Measurements from ENCODE around the gene EPHB2. TPM values are rescaled to one million over a fixed set of nuclear protein-coding genes. Genes with fewer than 3 reads are reported as not detected.
"Not testable (repeated sequence)": the region's sequence is repeated elsewhere in the genome, so short reads cannot be mapped to it uniquely, and the experiment has no call there.

EPHB2 gene
- polyA plus RNA-seq, 1 donor from 2014 or later, result 22.8 TPM

DNA sequence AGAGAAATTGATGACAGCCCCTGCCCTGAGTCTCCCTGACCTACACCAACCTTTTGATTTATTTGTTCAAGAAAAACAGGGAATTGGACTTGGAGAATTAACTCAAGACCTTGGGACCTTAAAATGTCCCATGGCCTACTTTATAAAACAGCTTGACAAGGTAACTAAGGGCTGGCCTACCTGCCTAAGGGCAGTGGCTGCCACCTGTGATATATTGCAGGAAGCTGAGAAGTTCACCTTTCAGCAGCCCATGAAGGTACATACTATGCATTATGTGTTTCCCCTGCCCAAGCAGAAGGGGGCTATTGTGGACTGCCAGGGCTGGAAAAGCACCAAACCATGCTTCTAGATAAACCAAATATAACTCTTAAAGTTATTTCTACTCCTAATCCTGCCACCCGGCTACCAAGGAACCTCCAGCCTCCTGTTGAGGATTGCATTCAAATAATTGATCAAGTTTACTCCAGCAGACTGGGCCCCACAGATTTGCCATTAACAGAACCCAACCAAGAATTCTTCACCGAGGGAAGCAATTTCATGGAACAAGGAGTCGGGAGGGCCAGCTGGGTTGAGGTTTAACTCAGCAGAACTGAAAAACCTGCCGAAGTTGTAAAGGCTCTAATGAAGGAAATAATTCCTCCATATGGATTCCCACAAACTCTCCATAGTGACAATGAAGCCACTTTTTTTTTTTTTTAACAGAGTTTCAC is 233.9 kb downstream of the EPHB2 start:
- Histone ChIP-seq H3K79me2 (replicated peaks; ENCODE audit: insufficient read depth, low read length) (no peaks in the 10 kb centered on the region), H3K27me3 (ENCODE audit: insufficient read depth, low read depth, low read length) (no peaks in the 10 kb centered on the region), H3K9ac (ENCODE audit: low read length) (no peak overlapping the region), H2AFZ (ENCODE audit: low read depth, low read length) (no peak overlapping the region), H3K27ac (ENCODE audit: low read length) (no peak overlapping the region), H3K4me3 (ENCODE audit: low read length) (no peak overlapping the region), H4K20me1 (ENCODE audit: insufficient read depth) (no peaks in the 10 kb centered on the region), H3K4me2 (ENCODE audit: low read length) (no peak overlapping the region), H3K36me3 (ENCODE audit: insufficient read depth, low read length) (no peaks in the 10 kb centered on the region), H3F3A (ENCODE audit: insufficient read depth, low read length, poor library complexity, severe bottlenecking) (no peaks in the 10 kb centered on the region), H3K9me3 (ENCODE audit: low read length) (no peaks in the 10 kb centered on the region), H3K9me2 (ENCODE audit: insufficient read depth, low read length) (no peaks in the 10 kb centered on the region)
- TF ChIP-seq, protein P1, sequence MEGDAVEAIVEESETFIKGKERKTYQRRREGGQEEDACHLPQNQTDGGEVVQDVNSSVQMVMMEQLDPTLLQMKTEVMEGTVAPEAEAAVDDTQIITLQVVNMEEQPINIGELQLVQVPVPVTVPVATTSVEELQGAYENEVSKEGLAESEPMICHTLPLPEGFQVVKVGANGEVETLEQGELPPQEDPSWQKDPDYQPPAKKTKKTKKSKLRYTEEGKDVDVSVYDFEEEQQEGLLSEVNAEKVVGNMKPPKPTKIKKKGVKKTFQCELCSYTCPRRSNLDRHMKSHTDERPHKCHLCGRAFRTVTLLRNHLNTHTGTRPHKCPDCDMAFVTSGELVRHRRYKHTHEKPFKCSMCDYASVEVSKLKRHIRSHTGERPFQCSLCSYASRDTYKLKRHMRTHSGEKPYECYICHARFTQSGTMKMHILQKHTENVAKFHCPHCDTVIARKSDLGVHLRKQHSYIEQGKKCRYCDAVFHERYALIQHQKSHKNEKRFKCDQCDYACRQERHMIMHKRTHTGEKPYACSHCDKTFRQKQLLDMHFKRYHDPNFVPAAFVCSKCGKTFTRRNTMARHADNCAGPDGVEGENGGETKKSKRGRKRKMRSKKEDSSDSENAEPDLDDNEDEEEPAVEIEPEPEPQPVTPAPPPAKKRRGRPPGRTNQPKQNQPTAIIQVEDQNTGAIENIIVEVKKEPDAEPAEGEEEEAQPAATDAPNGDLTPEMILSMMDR (IDR thresholded peaks at IDR 0.05; ENCODE audit: poor library complexity, severe bottlenecking), result no peak
- TF ChIP-seq EZH2 (IDR thresholded peaks at IDR 0.05; ENCODE audit: borderline replicate concordance, insufficient read depth, low read length, poor library complexity, severe bottlenecking), result no peak
- TF ChIP-seq RAD21 (conservative IDR thresholded peaks at IDR 0.05), result no peak
- TF ChIP-seq MXI1 (conservative IDR thresholded peaks at IDR 0.05; ENCODE audit: poor library complexity, severe bottlenecking), result no peak
- no peak for TF ChIP-seq TAF1 (IDR thresholded peaks at IDR 0.05; ENCODE audit: low read depth)
- TF ChIP-seq EP300 (conservative IDR thresholded peaks at IDR 0.05; ENCODE audit: poor library complexity, severe bottlenecking), result no peak
- TF ChIP-seq, protein P2, sequence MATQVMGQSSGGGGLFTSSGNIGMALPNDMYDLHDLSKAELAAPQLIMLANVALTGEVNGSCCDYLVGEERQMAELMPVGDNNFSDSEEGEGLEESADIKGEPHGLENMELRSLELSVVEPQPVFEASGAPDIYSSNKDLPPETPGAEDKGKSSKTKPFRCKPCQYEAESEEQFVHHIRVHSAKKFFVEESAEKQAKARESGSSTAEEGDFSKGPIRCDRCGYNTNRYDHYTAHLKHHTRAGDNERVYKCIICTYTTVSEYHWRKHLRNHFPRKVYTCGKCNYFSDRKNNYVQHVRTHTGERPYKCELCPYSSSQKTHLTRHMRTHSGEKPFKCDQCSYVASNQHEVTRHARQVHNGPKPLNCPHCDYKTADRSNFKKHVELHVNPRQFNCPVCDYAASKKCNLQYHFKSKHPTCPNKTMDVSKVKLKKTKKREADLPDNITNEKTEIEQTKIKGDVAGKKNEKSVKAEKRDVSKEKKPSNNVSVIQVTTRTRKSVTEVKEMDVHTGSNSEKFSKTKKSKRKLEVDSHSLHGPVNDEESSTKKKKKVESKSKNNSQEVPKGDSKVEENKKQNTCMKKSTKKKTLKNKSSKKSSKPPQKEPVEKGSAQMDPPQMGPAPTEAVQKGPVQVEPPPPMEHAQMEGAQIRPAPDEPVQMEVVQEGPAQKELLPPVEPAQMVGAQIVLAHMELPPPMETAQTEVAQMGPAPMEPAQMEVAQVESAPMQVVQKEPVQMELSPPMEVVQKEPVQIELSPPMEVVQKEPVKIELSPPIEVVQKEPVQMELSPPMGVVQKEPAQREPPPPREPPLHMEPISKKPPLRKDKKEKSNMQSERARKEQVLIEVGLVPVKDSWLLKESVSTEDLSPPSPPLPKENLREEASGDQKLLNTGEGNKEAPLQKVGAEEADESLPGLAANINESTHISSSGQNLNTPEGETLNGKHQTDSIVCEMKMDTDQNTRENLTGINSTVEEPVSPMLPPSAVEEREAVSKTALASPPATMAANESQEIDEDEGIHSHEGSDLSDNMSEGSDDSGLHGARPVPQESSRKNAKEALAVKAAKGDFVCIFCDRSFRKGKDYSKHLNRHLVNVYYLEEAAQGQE (IDR thresholded peaks at IDR 0.05; ENCODE audit: borderline replicate concordance), result no peak
- TF ChIP-seq SMC3 (conservative IDR thresholded peaks at IDR 0.05; ENCODE audit: poor library complexity), result no peak
- TF ChIP-seq POLR2AphosphoS5 (IDR thresholded peaks at IDR 0.05), result no peak

DNA sequence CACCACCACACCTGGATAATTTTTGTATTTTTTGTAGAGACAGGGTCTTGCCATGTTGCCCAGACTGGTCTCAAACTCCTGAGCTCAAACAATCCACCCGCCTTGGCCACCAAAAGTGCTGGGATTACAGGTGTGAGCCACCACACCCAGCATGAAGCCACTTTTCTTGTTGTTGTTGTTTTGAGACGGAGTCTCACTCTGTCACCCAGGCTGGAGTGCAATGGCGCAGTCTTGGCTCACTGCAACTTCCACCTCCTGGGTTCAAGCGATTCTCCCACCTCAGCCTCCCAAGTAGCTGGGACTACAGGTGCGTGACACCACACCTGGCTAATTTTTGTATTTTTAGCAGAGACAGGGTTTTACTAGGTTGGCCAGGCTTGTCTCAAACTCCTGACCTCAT is 234.5 kb downstream of the EPHB2 start:
- H3K27ac ChIP-seq (ENCODE audit: low read length); H3K9me2 ChIP-seq (ENCODE audit: insufficient read depth, low read length); H3K27me3 ChIP-seq (ENCODE audit: insufficient read depth, low read depth, low read length); H3K79me2 ChIP-seq (replicated peaks; ENCODE audit: insufficient read depth, low read length); H2AFZ ChIP-seq (ENCODE audit: low read depth, low read length); H3K9me3 ChIP-seq (ENCODE audit: low read length); H3K9ac ChIP-seq (ENCODE audit: low read length); H3K4me2 ChIP-seq (ENCODE audit: low read length); H3F3A ChIP-seq (ENCODE audit: insufficient read depth, low read length, poor library complexity, severe bottlenecking); H3K4me3 ChIP-seq (ENCODE audit: low read length); H4K20me1 ChIP-seq (ENCODE audit: insufficient read depth); H3K36me3 ChIP-seq (ENCODE audit: insufficient read depth, low read length): not testable (repeated sequence)
